GM18526 (cell line): ENCODE data around the gene MVB12B.

Experiments used
- POLR2A ChIP-seq: IDR thresholded peaks from 3 replicates; pipeline ENCODE4 v1.6.1; 2011; ENCODE audit not compliant: insufficient read length; ENCODE audit errors: extremely low read depth

MVB12B gene

DNA sequence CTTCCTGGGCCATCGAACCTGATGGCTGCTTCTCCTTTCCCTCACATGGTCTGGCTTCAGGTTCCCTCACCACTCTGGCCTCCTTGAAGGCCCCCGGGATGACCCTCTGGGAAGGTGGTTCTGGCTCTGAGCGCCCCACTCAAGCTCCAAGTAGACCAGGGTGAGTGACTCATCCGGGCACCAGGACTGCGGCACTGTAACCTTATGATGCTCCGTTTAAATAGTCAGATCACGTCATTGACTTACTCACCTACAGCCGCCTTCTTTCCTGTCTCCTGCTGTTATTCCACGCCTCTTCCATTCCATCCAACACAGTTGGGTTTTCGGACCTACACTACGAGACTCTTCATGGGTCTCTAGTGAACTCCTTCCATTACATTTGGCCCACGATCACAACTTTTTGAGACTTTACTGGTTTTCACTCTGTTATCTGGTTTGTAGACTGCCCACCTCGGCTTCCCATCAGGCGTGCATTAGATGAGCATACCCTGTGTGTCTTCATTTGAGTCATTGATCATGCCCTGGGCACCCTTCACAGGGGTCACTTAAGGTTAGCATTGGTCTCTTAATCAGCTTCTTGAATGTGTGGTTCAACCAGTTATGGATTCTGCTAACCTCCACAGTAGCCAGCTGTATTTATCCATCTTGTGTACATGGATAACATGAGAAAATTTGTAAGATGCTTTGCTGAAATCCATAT lies 148.3 kb downstream of the MVB12B start:
- TF ChIP-seq POLR2A = no peak

DNA sequence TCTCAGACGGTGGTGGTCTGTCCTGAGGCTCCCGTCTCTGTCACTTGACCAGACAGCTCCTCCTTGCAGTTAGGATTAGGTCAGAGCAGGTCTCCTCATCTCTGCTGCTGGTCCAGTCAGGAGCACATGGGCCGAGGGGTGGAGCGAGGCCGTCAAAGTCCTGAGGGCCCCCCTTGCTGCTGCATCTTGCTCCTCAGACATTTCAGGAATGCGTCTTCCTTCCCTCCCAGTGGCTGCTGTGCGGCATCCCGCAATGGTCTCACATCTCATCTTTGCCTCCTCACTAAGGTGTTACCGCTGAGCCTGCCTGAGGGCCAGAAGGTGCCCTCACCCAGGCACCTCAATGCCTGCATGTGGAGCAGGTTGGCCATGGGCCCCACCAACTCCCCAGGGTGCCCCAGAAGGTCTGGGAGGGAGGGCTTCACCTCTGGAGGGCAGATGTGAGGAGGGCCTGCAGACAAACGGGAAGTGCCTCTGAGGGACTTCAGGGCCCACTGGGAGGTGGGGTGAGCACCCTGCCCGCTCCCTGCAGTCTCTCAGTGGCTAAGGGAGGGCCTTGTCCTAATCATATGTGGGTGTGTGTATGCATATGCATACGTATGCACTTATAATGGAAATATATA lies 149.4 kb downstream of the MVB12B start:
- TF ChIP-seq POLR2A = no peak

DNA sequence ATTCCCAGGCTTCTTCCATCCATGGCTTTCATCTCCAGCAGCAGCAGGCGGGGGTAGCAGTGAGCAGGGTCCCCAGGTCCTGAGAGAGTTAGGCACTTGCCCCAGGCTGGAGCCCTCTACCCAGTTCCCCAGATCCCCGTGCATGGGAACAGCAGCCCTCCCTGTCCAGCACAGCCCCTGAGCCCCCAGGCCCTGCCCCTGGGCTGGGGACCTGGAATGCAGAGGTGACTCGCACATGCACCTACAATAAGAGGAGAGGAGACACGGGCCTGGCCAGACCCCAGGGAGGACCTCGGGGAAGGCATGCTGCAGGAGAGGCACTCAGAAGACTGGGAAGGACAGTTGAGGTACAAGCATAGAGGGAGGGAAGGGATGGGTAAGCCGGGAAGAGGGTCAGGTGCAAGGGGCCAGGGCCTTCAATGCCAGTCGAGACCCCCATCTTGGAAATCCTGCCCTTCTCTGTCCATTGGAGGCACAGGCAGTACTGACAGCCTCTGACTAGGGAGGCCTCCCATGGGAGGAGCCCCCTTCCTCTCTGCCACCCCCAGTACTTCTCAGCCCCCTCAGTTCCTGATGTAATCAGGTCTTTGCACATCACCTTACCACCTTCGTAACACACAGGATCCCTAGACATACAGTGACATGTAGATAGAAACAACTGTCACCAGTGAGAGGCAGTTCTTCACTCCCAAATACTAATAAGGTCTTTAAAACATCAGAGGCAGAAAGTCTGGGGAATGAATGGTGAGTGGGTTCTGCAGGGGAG lies 151.8 kb downstream of the MVB12B start:
- TF ChIP-seq POLR2A = no peak

DNA sequence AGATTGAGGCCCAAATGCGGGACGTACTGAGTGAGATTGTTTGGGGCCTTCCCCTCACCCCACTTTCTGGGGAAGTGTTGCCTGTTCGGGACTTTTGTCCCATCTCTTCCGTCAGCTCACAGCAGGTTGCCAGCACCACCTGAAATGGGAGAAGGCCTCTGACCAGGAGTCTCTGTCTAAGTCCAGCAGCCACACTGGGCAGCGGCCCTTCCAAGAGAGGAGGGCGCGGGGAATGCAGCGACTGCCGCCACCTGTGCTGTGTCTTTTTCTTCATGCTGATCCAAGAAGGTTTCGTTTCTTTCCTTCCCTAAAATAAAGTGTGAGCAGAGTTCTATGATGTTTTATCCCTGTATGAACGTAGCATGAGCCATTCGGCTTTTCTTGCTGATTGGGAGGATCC lies 152.9 kb downstream of the MVB12B start:
- TF ChIP-seq POLR2A = no peak

DNA sequence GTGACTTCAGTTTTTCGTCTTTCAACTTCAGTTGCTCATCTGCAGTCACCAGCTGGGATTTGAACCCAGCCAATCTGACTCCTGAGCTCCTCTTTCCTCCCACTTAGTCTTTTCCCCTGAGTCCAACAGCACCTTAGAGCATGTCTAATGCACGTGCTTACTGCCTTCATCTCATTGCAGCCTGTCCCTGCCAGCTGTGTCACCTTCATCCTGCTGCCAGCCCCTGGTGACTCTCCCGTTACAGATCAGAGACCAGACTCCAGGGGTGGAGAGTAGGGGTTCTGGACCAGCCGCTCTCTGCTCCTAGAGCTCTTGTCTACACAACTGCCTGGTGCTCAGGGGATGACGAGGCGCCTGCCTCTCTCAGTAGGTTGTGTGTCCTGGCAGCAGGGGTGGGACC lies 154.2 kb downstream of the MVB12B start:
- no peak for TF ChIP-seq POLR2A

DNA sequence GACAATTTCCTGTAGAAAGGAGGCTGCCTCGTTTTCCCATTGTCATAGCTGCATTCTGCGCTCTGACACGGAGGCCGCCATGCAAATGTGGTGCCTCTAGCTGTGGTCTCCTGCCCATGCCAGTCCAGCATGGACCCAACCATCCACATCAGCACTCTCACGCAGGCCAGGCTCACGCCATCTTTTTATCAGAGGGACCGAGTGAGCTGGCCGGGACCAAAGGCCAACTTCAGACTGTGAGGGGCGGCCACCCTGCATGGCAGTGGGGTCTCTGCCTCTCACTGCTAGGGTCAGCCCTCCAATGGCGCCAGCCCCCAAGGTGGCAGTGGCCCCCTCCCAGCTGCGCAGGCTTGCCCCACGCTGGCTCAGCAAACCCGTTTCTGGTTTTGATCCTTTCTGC lies 155.2 kb downstream of the MVB12B start:
- no peak for TF ChIP-seq POLR2A

DNA sequence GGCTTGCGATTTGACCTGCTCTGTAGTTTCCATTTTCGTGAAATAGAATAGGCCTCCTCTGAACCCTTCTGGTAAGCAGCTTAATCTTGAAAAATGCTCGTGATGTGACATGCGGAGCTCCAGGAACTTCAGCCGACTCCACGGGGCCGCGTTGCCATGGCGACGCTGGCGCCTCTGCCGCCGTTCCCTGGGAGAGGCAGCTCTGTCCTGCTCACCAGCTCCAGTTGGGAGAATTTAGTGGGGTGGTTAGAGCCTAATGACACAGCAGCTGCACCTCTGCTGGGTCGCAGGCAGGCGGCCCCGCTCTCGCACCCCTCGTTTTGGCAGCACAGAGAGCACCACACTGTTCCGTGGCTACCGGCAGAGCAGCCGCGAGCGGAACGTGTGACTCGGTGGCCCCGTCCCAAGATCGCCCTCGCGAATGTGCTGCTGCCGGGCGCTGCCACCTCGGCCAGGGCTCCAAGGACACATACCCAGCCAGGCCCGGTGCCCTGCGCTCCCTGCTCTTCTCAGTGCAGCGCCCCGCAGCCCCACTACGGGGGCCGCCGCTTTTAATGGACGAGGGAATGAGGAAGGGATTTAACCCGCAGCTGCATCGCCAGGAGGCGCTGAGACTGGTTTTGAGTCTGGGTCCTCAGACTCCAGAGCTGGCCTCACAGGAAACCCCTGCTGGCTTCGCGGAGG lies 155.9 kb downstream of the MVB12B start:
- TF ChIP-seq POLR2A = no peak

DNA sequence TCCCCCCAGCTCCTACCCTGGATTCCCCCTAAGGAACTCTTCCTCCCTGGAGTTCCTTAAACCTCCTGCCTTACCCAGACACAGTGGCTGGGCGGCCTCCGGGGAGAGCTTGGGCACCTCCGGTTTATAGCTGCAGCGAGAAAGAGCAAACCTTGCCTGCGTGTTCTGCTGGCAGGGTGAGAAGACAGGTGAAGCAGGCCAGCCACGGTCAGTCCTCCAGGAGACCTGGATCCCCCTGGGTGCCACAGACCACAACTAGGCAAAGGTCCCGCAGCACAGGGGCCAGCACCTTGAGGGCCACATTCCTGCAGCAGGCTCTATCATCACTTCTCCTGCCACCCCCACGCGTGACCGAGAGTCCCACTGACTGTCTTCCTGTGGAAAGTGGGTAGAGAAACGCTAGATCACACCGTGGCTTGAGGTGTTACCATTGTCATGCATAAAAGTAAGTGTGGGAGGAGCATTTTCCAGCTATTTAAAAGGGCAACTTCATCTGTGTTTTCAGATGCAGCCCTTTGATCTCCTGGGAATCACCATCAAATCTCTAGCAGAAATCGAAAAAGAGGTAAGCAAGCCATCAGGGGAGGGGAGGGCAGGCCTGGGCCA lies 156.9 kb downstream of the MVB12B start:
- TF ChIP-seq POLR2A = no peak

DNA sequence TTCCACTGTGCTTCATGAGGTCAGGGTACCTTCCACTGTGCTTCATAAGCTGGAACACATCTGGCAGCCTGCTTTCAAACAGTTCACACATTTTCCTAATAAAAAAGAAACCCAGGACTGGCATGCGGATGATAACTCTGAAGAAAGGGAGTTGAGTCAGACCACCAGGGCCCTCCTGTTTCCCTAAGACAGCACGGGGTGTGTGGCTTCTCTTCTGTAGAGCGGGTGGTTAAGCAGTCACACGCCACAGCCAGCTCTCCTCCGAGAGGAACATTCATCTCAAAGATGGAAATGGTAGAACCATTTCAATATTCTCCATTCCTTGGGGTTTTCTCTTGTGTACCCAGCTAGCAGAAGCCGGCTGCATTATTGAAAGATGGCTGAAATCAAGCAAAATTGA lies 159.0 kb downstream of the MVB12B start:
- no peak for TF ChIP-seq POLR2A

DNA sequence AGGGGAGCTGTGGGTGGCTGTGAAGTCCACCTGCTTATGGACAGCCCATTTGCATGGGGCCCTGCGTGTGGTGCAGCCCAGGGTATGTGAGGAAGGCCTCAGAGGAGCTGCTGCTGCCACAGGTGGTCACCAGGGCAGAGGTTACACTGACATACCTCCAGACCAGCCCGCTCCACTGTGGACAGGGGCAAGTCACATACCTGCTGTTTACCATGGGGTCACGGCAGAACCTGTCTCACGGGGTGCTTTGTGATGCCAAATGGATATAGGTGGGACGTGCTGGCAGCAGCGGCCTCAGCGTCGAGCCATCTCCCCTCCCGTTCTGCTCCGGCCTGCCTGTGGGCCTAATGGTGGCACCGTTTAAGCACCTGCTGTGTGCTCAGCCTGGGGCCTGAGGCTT lies 159.6 kb downstream of the MVB12B start:
- TF ChIP-seq POLR2A = no peak

DNA sequence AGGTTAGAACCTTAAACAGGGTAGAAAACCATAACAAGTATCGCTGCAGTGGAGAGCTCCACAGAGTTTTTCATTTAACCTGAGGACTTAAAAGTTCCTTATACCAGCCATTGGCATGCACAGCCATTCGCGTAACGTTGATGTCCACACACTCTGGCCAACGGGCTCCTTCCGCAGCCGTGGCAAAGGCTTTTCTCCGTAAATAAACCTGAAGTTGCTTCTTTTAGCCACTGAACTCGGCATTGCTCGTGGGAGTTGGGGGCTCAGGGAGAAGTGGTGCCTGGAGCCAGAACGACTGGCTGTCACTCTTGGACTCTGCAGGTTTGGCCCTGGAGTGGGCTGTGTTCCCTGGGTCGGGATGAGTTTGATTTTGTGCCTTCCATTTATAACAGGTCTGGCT lies 161.2 kb downstream of the MVB12B start:
- TF ChIP-seq POLR2A = no peak

DNA sequence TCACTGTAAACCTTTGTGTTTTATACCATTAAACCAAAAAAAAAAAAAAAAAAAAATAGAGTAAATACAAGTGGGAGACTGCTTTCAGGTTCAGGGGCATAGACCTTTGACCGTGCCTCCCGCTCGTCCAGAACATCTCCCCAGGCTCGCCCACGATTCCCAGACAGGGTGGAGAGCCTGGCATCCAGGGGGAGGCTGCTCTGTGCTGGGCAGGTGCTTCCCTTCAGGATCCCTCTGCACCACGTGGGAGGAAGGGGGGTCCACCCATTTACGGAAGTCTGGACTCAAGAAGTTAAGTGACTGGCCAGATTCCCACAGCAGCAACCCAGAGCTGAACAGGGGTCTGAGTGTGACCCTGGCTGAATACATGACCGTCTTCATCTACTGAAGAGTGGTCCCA lies 161.7 kb downstream of the MVB12B start:
- no peak for TF ChIP-seq POLR2A

DNA sequence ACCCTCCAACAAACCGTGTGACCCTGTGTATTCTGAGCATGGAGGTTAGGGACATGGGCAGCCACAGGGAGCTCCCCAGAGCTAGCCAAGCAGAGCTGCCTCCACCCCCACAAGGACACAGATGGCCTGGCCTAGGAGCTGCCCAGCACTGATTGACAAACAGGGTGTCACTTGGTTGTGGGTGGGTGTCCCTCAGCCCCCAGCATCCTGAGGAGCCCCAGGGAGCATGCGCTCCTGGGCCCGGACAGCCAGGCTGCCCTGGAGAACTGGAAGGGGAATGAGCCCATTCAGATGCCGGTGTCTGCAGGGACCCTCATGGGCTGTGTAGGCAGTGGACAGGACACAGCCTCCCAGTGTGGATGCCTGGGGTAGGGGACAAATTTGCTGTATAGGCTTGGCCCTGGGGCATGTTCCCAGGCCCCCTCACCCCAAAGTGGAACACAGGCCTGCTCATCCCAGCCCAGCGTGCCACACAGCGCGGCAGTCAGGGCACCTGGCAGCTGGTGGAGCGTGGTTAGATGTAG lies 162.3 kb downstream of the MVB12B start:
- TF ChIP-seq POLR2A = no peak

DNA sequence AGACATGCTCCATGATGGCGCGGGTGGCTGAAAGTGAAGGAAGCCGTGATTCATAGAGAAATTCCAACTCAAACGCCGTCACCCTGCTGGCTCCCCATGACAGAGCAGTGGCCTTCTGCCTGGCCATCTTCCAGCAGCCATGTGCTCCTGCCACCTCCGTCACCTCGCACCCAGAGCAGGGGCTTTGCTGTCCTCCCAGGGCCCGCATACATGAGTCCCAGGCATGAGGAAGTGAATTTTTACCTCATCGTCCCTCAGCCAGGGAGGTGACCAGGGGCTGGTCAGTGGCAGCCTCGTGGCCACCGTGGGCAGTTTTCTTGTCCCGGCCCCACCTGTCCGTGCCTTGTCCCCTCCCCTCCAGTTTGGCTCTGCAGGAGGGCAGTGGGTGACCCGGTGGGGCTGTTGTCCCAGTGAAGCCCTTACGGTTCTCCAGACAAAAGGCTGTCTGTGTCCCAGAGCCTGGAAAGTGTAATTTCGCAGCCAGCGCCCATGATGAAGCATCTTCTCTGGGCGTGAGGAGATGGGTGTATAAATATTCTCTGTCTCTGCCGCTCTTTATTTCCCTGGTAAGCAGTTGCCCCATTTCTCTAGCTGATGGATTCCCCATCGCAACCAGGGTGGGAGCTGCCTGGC lies 163.1 kb downstream of the MVB12B start:
- TF ChIP-seq POLR2A = no peak

DNA sequence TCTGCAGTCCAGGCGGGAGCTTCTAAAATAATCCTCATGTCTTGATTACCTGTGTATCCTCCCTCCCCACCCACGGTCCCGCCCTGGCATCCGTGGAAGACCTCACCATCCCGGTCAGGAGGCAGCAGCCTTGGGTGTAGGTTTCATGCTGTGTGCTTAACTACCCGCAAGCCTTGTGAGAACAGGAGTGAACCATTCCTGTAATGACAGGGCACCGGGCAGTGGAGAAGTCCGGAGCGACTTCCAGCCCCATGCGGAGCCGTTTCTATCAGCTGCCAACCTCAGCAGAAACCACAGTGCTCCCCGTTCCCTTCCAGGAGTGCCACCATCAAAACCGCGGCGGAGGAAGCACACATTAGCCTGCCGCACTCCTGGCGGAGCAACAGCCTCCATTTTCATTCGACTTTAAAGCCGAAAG lies 163.6 kb downstream of the MVB12B start:
- no peak for TF ChIP-seq POLR2A
